ENCODE data around the gene COBL.

- TF ChIP-seq CTCF (IDR thresholded peaks at IDR 0.05) (no peak), POLR2A (IDR thresholded peaks at IDR 0.05) (no peak)
Measured at GRCh38 chr7:51161937-51162336, 154.7 kb downstream of the COBL start.

Data from adrenal gland (tissue), 5 donors.